IMR-90 (cell line): ENCODE measurements around the gene GALR2.

Source experiments
- CTCF ChIP-seq: conservative IDR thresholded peaks from 2 replicates; pipeline ENCODE4 v1.5.1; 2012; ENCODE audit warnings: mild to moderate bottlenecking, low read depth, low read length, improper control_type of control experiment
- RFX5 ChIP-seq: IDR thresholded peaks from 2 replicates; pipeline ENCODE4 v1.8.0; 2012; ENCODE audit warnings: low read depth, mild to moderate bottlenecking, low read length, moderate library complexity
- SMC3 ChIP-seq: fragments of 150-350 bp; IDR thresholded peaks from 2 replicates; pipeline ENCODE4 v1.6.1; 2016; ENCODE audit warnings: low read depth, mild to moderate bottlenecking, antibody characterized with exemption, low read length, moderate library complexity

GRCh38 chr17:76025294-76025693 lies 49.3 kb upstream of the GALR2 start:
- TF ChIP-seq CTCF (no peak), SMC3 (no peak), RFX5 (no peak)
